ENCODE results near the gene RAD51B.

The RAD51B gene

DNA sequence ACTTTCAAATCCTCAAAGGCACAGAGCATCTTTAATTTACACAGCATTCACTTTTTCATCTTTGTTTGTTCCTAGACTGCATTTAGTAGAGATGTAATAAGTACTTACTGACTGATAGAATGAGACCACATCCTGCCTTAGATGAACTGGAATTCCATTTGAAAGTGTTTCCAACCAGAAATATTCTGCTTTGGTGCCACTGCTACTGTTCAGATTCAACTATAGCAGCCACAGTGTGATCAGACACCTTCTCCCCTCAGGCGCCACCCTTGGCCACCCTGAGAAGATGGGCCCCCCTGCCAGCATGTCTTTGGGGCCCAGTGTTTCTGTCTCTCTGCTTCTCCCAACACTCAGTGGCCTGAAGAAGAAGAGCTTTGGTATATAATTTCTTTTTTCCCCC is 449.1 kb downstream of the RAD51B start:
- peak in 1 of 2 donors; percentile 44 for DNase-seq (ENCODE audit: low read depth in 2 of 2)
- TF ChIP-seq, protein P1, sequence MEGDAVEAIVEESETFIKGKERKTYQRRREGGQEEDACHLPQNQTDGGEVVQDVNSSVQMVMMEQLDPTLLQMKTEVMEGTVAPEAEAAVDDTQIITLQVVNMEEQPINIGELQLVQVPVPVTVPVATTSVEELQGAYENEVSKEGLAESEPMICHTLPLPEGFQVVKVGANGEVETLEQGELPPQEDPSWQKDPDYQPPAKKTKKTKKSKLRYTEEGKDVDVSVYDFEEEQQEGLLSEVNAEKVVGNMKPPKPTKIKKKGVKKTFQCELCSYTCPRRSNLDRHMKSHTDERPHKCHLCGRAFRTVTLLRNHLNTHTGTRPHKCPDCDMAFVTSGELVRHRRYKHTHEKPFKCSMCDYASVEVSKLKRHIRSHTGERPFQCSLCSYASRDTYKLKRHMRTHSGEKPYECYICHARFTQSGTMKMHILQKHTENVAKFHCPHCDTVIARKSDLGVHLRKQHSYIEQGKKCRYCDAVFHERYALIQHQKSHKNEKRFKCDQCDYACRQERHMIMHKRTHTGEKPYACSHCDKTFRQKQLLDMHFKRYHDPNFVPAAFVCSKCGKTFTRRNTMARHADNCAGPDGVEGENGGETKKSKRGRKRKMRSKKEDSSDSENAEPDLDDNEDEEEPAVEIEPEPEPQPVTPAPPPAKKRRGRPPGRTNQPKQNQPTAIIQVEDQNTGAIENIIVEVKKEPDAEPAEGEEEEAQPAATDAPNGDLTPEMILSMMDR (IDR thresholded peaks at IDR 0.05; ENCODE audit: low read depth, low read length), result no peak
- no peak overlapping the region for H3K4me3 ChIP-seq (replicated peaks in 1 of 2; ENCODE audit: low read depth in 2 of 2, low read length in 2 of 2)

GRCh38 chr14:68269136-68269927 is 449.8 kb downstream of the RAD51B start:
- no peak for DNase-seq (ENCODE audit: low read depth in 2 of 2)
- TF ChIP-seq, protein P1 (IDR thresholded peaks at IDR 0.05; ENCODE audit: low read depth, low read length), result no peak
- H3K4me3 ChIP-seq (replicated peaks in 1 of 2; ENCODE audit: low read depth in 2 of 2, low read length in 2 of 2), result no peak overlapping the region

DNA sequence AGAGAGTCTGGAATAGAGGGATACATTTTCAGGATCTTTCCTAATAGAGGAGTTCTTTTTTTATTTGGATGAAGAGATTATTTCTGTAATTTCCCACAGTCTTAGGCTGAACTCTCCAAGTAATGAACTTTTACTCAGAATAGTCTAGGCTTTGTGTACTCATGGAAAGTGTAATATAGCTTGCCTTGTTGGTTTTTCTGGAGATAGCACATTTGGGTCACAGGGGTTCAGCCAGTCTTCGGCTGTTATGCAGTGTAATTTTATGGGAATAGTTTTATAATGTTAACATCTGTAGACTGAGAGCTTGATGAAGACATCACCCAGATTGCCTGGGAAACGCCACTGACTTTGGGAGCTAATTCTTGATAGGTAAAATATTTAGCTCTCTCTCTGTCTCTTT is 450.8 kb downstream of the RAD51B start:
- TF ChIP-seq, protein P1 (IDR thresholded peaks at IDR 0.05; ENCODE audit: low read depth, low read length), result no peak
- DNase-seq (ENCODE audit: low read depth in 2 of 2), result no peak
- H3K4me3 ChIP-seq (replicated peaks in 1 of 2; ENCODE audit: low read depth in 2 of 2, low read length in 2 of 2), result no peak overlapping the region

- TF ChIP-seq, protein P1 (IDR thresholded peaks at IDR 0.05; ENCODE audit: low read depth, low read length), result no peak
- DNase-seq (ENCODE audit: low read depth in 2 of 2), result no peak
- no peak overlapping the region for H3K4me3 ChIP-seq (replicated peaks in 1 of 2; ENCODE audit: low read depth in 2 of 2, low read length in 2 of 2)
Observed at GRCh38 chr14:68271913-68272391, 452.4 kb downstream of the RAD51B start.

- TF ChIP-seq, protein P1 (IDR thresholded peaks at IDR 0.05; ENCODE audit: low read depth, low read length), result no peak
- no peak for DNase-seq (ENCODE audit: low read depth in 2 of 2)
- H3K4me3 ChIP-seq (replicated peaks in 1 of 2; ENCODE audit: low read depth in 2 of 2, low read length in 2 of 2), result no peak overlapping the region
Observed at GRCh38 chr14:68273413-68273812, 453.8 kb downstream of the RAD51B start.

GRCh38 chr14:68274725-68275124 is 455.1 kb downstream of the RAD51B start:
- DNase-seq (ENCODE audit: low read depth in 2 of 2), result no peak
- TF ChIP-seq, protein P1 (IDR thresholded peaks at IDR 0.05; ENCODE audit: low read depth, low read length), result no peak
- H3K4me3 ChIP-seq (replicated peaks in 1 of 2; ENCODE audit: low read depth in 2 of 2, low read length in 2 of 2), result no peak overlapping the region

Data from cardiac fibroblast (primary cell).